ENCODE results near the gene ISG20. TPM values are rescaled to one million over a fixed set of nuclear protein-coding genes. Genes with fewer than 3 reads are reported as not detected.

The ISG20 gene
- total and polyA plus RNA-seq, 2 of the 8 experiments (the other 6 are each of a cell fraction or from before 2014, with no cell fraction given) = 2.9 to 5.2 TPM

GRCh38 chr15:88620995-88621772 lies 17.6 kb upstream of the ISG20 start, which contains the start of gene AEN:
Gene AEN (plus strand): TSS chr15:88621340. CDS start chr15:88626210, 4,870 bp downstream.
- Histone ChIP-seq H3K4me3 (ENCODE audit: extremely low read depth in 1 of 4, insufficient read depth in 2 of 4, low read depth in 3 of 4, low read length in 4 of 4) (peak within 1 kb of the TSS; percentile 81 to 99 (median 97)), H2BK12ac (ENCODE audit: low read depth, low read length) (peak within 1 kb of the TSS; percentile 89; the same call in 1 of the 2 replicates), H2BK120ac (replicated peaks; ENCODE audit: low read depth, low read length) (peak within 1 kb of the TSS; percentile 76), H3K9ac (replicated peaks in 1 of 4; ENCODE audit: extremely low read depth in 1 of 4, low read depth in 3 of 4, low read length in 3 of 4) (peak within 1 kb of the TSS; percentile 92 to 95 (median 95)), H3K23ac (ENCODE audit: insufficient read length) (no peak within 1 kb of the TSS), H2AFZ (ENCODE audit: low read length) (no peak within 1 kb of the TSS), H4K8ac (ENCODE audit: extremely low read depth, insufficient read depth, low read length) (peak within 1 kb of the TSS; percentile 94), H3K14ac (ENCODE audit: insufficient read length) (peak within 1 kb of the TSS; percentile 56), H3K56ac (replicated peaks; ENCODE audit: insufficient read length, low read depth, low read length) (peak within 1 kb of the TSS; percentile 88), H2BK15ac (ENCODE audit: low read length) (peak within 1 kb of the TSS; percentile 49; the same call in 1 of the 2 replicates), H3K4me2 (ENCODE audit: insufficient read depth in 1 of 2, low read depth in 2 of 2, low read length in 2 of 2) (peak within 1 kb of the TSS; percentile 85 to 93), H2AK5ac (ENCODE audit: low read depth, low read length) (peak within 1 kb of the TSS; percentile 95; the same call in 1 of the 2 replicates), H3K79me1 (ENCODE audit: low read depth, low read length) (peaks cover 5% of the 10 kb centered on the region; the same call in 1 of the 2 replicates), H3K36me3 (ENCODE audit: control insufficient read depth in 2 of 4, insufficient read depth in 4 of 4, low read length in 3 of 4) (peaks cover 4 to 20% (median 11%) of the 10 kb centered on the region in 4 experiments), H3K4ac (replicated peaks; ENCODE audit: insufficient read length, low read depth, low read length) (peak within 1 kb of the TSS; percentile 99), H4K5ac (ENCODE audit: insufficient read length, low read depth, low read length) (peak within 1 kb of the TSS; percentile 82), H3K79me2 (ENCODE audit: control insufficient read depth in 1 of 2, insufficient read depth in 2 of 2, low read length in 2 of 2) (peaks cover 44 to 50% of the 10 kb centered on the region in 2 experiments), H3K9me3 (ENCODE audit: insufficient read depth in 2 of 2, low read depth in 1 of 2, low read length in 1 of 2) (no peaks in the 10 kb centered on the region), H2BK20ac (ENCODE audit: low read length) (no peak within 1 kb of the TSS), H2BK5ac (ENCODE audit: low read depth, low read length) (peak within 1 kb of the TSS; percentile 99), H3K18ac (ENCODE audit: extremely low read depth, low read length) (peak within 1 kb of the TSS; percentile 97), H4K91ac (replicated peaks; ENCODE audit: insufficient read length, low read length) (peak within 1 kb of the TSS; percentile 98), H3K27me3 (replicated peaks in 1 of 4; ENCODE audit: control insufficient read depth in 3 of 4, extremely low read depth in 1 of 4, insufficient read depth in 3 of 4, low read length in 3 of 4) (no peaks in the 10 kb centered on the region), H3K4me1 (replicated peaks in 1 of 4; ENCODE audit: control insufficient read depth in 3 of 4, insufficient read depth in 4 of 4, low read length in 3 of 4) (peaks cover 12 to 24% (median 16%) of the 10 kb centered on the region in 4 experiments), H3K27ac (ENCODE audit: low read depth, low read length) (peak within 1 kb of the TSS; percentile 92), H4K20me1 (replicated peaks in 1 of 2; ENCODE audit: control insufficient read depth in 1 of 2, insufficient read depth in 2 of 2, low read length in 2 of 2) (peaks cover 31 to 34% of the 10 kb centered on the region in 2 experiments), H3K23me2 (ENCODE audit: low read depth, low read length) (peaks cover 19% of the 10 kb centered on the region)
- WGBS, 2 experiments (ENCODE audit: extremely low coverage in 1 of 2, insufficient coverage in 1 of 2, insufficient read length in 1 of 2, insufficient replicate concordance in 2 of 2, low coverage in 1 of 2, low lambda C conversion rate in 2 of 2, missing lambda C conversion rate in 1 of 2) = 2% methylated on average over 53 of the region's 71 CpGs; no CpG with 5 or more reads in 1 of the 2 experiments
- ChIA-PET POLR2A (ENCODE audit: partially characterized antibody) (interaction anchor here (0.8 to 4.5 kb wide), 11 partner anchors 8 to 153 kb away, joined by 3 to 38 read pairs (median 6); partner anchors contain the start of genes ISG20 and MRPS11), CTCF (ENCODE audit: partially characterized antibody) (interaction anchor here (1.1 to 1.5 kb wide), 3 partner anchors 12 to 171 kb away, joined by 3 to 4 read pairs (median 3); partner anchors contain the start of gene MRPS11)
- peak; percentile 91 to 95 for DNase-seq (ENCODE audit: low read depth in 1 of 2, low spot score in 2 of 2)
- no peak for FAIRE-seq
- peak; percentile 85 for TF ChIP-seq PHF8 (conservative IDR thresholded peaks at IDR 0.05; ENCODE audit: low read depth, low read length)
- peak; percentile 80 for TF ChIP-seq POLR2AphosphoS5 (IDR thresholded peaks at IDR 0.05; ENCODE audit: low read depth, low read length)
- TF ChIP-seq TAF1 (IDR thresholded peaks at IDR 0.05; ENCODE audit: low read depth, low read length) = peak; percentile 92
- TF ChIP-seq EZH2 (IDR thresholded peaks at IDR 0.05; ENCODE audit: low read depth, low read length, severe bottlenecking) = no peak
- peak; percentile 20 for TF ChIP-seq SAP30 (IDR thresholded peaks at IDR 0.05; ENCODE audit: insufficient read depth, insufficient replicate concordance, low read length)
- peak; percentile 76 for TF ChIP-seq CHD2 (IDR thresholded peaks at IDR 0.05; ENCODE audit: low read length)
- peak; percentile 71 for TF ChIP-seq YY1 (IDR thresholded peaks at IDR 0.05; ENCODE audit: low read depth, low read length)
- TF ChIP-seq SP2 (IDR thresholded peaks at IDR 0.05; ENCODE audit: low read length) = peak; percentile 49; the same call in 1 of the 2 replicates
- TF ChIP-seq SIN3A (conservative IDR thresholded peaks at IDR 0.05 in 1 of 2, IDR thresholded peaks at IDR 0.05 in 1 of 2; ENCODE audit: low read depth in 1 of 2, low read length in 2 of 2) = peak; percentile 50 to 91; a peak in 2 of 4 replicates
- peak; percentile 83 to 96 for TF ChIP-seq POLR2A (IDR thresholded peaks at IDR 0.05; ENCODE audit: control extremely low read depth in 1 of 2, low read depth in 2 of 2, low read length in 2 of 2)
- no peak for TF ChIP-seq RFX5 (IDR thresholded peaks at IDR 0.05; ENCODE audit: borderline replicate concordance, low read depth, low read length)
- TF ChIP-seq HDAC6 (IDR thresholded peaks at IDR 0.05; ENCODE audit: low read depth, low read length) = no peak
